Brain microvascular endothelial cell (primary cell): ENCODE results near the gene AIFM2.
"Not testable (repeated sequence)": the region's sequence is repeated elsewhere in the genome, so short reads cannot be mapped to it uniquely, and the experiment has no call there.

Experiments used
- DNase-seq: peaks from one replicate; pipeline ENCODE4 v3.0.0-alpha.2; 2020
- H3K27ac ChIP-seq: fragments of 250-450 bp; sonication (Bioruptor Pico); 2 replicates; pipeline ENCODE4 v1.5.1; 2020; ENCODE audit warnings: mild to moderate bottlenecking, moderate library complexity
- H3K27me3 ChIP-seq: fragments of 250-450 bp; sonication (Bioruptor Pico); replicated peaks from 2 replicates; pipeline ENCODE4 v1.5.1; 2020; ENCODE audit warnings: mild to moderate bottlenecking
- H3K36me3 ChIP-seq: fragments of 250-450 bp; sonication (Bioruptor Pico); replicated peaks from 2 replicates; pipeline ENCODE4 v1.5.1; 2020; ENCODE audit warnings: mild to moderate bottlenecking
- H3K4me3 ChIP-seq: 2 replicates; pipeline ENCODE4 v1.5.1; 2011; ENCODE audit warnings: low read depth, mild to moderate bottlenecking, control low read depth, low read length, moderate library complexity
- in situ Hi-C: cut with HindIII; loops from 2 replicates; pipeline ENCODE4 v1.10.0; 2017; ENCODE audit warnings: low sequenced_read_pairs, low pct_ligation_motif_present
- TF ChIP-seq, protein P1 (sequence below): IDR thresholded peaks from 2 replicates; pipeline ENCODE4 v1.5.1; 2011; ENCODE audit warnings: low read depth, mild to moderate bottlenecking, moderate library complexity, low read length, control low read depth, inconsistent platforms; ENCODE audit errors: missing control alignments

The AIFM2 gene

DNA sequence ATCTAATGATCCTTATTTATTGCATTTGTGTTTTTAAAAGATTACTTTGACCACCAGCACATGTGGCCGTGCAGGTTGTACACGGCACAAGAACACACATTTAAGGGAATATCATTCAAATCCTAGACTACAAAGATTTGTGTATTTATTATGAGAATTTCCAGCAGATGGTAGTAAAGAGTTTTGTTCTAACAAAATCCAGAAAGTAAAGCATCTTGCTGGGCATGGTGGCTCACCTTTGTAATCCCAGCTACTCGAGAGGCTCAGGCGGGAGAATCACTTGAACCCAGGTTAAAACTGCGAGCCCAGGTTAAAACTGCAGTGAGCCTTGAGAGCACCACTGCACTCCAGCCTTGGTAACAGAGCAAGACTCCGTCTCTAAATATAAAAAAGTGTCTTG is 48.4 kb downstream of the AIFM2 start:
- H3K36me3 ChIP-seq = no peaks in the 10 kb centered on the region
- in situ Hi-C loops = no loop called here
- H3K4me3 ChIP-seq = no peak overlapping the region
- no peak for DNase-seq
- no peaks in the 10 kb centered on the region for H3K27me3 ChIP-seq
- TF ChIP-seq, protein P1, sequence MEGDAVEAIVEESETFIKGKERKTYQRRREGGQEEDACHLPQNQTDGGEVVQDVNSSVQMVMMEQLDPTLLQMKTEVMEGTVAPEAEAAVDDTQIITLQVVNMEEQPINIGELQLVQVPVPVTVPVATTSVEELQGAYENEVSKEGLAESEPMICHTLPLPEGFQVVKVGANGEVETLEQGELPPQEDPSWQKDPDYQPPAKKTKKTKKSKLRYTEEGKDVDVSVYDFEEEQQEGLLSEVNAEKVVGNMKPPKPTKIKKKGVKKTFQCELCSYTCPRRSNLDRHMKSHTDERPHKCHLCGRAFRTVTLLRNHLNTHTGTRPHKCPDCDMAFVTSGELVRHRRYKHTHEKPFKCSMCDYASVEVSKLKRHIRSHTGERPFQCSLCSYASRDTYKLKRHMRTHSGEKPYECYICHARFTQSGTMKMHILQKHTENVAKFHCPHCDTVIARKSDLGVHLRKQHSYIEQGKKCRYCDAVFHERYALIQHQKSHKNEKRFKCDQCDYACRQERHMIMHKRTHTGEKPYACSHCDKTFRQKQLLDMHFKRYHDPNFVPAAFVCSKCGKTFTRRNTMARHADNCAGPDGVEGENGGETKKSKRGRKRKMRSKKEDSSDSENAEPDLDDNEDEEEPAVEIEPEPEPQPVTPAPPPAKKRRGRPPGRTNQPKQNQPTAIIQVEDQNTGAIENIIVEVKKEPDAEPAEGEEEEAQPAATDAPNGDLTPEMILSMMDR = no peak
- no peak overlapping the region for H3K27ac ChIP-seq

DNA sequence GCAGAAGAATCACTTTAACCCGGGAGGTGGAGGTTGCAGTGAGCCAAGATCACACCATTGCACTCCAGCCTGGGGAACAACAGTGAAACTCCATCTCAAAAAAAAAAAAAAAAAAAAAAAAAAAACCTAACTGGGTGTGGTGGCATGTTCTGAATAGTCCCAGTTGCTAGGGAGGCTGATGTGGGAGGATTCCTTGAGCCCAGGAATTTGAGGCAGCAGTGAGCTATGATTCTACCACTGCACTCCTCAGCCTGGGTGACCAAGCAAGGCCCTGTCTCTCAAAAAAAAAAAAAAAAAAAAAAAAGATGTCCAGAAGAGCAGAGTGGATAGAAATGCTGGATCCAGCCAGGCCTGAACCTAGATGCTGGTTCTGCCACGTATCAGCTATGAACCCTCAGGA is 51.8 kb downstream of the AIFM2 start:
- DNase-seq, in situ Hi-C loops, H3K27ac ChIP-seq, H3K27me3 ChIP-seq, H3K4me3 ChIP-seq, H3K36me3 ChIP-seq: not testable (repeated sequence)

DNA sequence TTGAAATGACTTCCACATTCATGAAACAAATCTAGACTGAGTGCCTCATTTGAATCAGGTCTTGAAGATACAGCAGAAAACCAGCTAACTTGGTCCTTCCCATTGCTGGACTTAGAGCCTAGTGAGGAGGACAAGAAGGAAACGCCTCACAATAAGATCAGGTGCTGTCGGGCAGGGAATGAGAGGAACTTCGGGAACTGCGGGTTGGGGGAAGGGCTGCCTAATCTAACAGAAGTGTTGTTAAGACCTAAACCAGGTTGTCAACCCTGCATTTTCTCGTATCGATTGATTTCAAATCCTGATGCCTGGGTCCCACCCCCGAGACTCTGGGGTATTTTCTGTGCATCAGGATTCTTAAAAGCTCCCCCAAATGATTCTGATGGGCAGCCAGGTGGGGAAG is 53.7 kb downstream of the AIFM2 start:
- TF ChIP-seq, protein P1 = no peak
- Histone ChIP-seq H3K36me3 (no peaks in the 10 kb centered on the region), H3K27me3 (no peaks in the 10 kb centered on the region), H3K27ac (no peak overlapping the region), H3K4me3 (no peak overlapping the region)
- in situ Hi-C loops = no loop called here
- no peak for DNase-seq

DNA sequence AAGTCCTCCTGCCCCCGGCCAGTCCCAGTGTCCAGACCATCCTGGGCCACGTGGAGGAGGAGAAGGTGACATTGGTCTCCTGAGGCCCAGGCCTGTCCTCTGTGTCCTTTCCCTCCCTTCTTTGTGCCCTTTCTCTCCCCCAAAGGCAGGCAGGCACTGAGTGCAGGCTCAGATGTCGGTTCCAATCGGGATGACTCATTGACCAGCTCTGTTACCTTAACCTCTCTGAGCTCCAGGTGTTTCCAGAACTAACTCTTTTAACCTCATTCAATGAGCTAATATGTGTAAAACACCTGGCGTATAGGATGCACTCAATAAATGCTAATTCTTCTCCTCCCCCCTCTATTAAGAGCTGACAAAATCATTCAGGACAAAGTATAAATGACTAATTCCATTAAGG is 54.3 kb downstream of the AIFM2 start:
- in situ Hi-C loops = no loop called here
- Histone ChIP-seq H3K36me3 (no peaks in the 10 kb centered on the region), H3K4me3 (no peak overlapping the region), H3K27ac (no peak overlapping the region), H3K27me3 (no peaks in the 10 kb centered on the region)
- no peak for DNase-seq
- TF ChIP-seq, protein P1 = no peak

DNA sequence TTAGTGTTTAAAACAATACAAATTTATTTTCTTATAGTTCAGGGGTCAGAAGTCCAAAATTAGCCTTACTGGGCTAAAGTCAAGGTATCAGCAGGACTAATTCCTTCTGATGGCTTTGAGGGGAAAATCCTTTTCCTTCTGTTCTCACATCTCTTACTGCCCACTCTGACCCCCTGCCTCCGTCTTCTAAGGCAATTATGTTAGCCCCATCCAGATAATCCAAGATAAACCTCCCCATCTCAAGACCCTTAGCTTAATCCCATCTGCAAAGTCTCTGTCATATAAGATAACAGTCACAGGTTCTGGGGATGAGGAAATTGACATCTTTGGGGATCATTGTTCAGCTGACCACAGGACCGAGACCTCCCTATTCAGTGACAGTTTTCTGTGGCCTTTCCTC is 57.7 kb downstream of the AIFM2 start:
- Histone ChIP-seq H3K27me3 (no peaks in the 10 kb centered on the region), H3K36me3 (no peaks in the 10 kb centered on the region), H3K4me3 (no peak overlapping the region), H3K27ac (no peak overlapping the region)
- DNase-seq = no peak
- TF ChIP-seq, protein P1 = no peak
- in situ Hi-C loops = no loop called here

DNA sequence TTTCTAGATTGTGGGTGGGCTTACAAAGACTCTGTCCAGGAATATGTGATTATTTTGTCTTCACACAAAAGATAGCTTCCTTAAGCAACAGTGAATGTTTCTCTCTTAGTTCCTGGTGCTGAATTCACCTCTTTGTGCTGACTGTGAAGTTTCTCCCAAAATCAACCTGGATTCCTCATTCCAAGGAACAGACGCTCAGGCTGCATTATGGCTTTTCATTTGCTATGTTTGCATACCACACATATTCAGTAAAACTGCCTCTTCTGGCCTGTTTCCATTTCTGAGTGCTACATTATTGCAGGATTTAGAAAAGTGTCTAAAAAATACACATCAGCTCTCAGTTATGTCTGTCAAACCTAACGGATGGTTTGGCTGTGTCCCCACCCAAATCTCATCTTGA is 58.5 kb downstream of the AIFM2 start:
- Histone ChIP-seq H3K27ac (no peak overlapping the region), H3K27me3 (no peaks in the 10 kb centered on the region), H3K36me3 (no peaks in the 10 kb centered on the region), H3K4me3 (no peak overlapping the region)
- TF ChIP-seq, protein P1 = no peak
- no peak for DNase-seq
- in situ Hi-C loops = no loop called here
